Endothelial cell of umbilical vein (primary cell): ENCODE measurements around the gene ACTL10. TPM values are rescaled to one million over a fixed set of nuclear protein-coding genes. Genes with fewer than 3 reads are reported as not detected.

Experiments
- BruUV-seq: library from RNA; stranded (reverse); fragments of 400-500 nt; replicated peaks from 2 replicates; lab custom pipeline; 2021; lab: Mats Ljungman, UMichigan
- CTCF ChIA-PET: fragments of 300-600, 350-600 bp; sonication (Branson Sonifier 250); formaldehyde crosslinking; loops from one replicate; lab custom pipeline; 2021; ENCODE audit warnings: antibody characterized with exemption, inconsistent platforms; lab: Charles Lee
- POLR2A ChIA-PET: fragments of 300-600, 350-600 bp; sonication (Branson Sonifier 250); formaldehyde crosslinking; loops from one replicate; lab custom pipeline; 2021; ENCODE audit warnings: antibody characterized with exemption, inconsistent platforms; lab: Charles Lee
- DNase-seq: peaks from one replicate; pipeline ENCODE4 v3.0.0-alpha.2; 2011; ENCODE audit warnings: low read depth, low spot score
- FAIRE-seq: peaks from 2 replicates; lab custom pipeline; 2011; peaks lifted over from hg19 to GRCh38; lab: Jason Lieb, UNC
- H2AFZ ChIP-seq: 2 replicates; pipeline ENCODE4 v1.6.0; 2012; ENCODE audit warnings: low read depth, low read length, control low read depth, inconsistent platforms
- H3K27ac ChIP-seq: 2 replicates; pipeline ENCODE4 v1.5.1; 2011; ENCODE audit warnings: low read depth, mild to moderate bottlenecking, control low read depth, low read length, moderate library complexity; ENCODE audit not compliant: insufficient read depth
- H3K27me3 ChIP-seq, 2 experiments: 2 replicates each; pipeline versions ENCODE4 v1.6.0 to v1.6.1; 2011; ENCODE audit warnings: low read length in 2 of 2, mixed read lengths in 1 of 2; ENCODE audit not compliant: control insufficient read depth in 2 of 2, insufficient read depth in 2 of 2
- H3K36me3 ChIP-seq, 2 experiments: 2 replicates in 1 of 2; 3 replicates in 1 of 2; pipeline ENCODE4 v1.5.1; 2011; ENCODE audit warnings: low read length in 2 of 2, mild to moderate bottlenecking in 1 of 2, moderate library complexity in 1 of 2; ENCODE audit not compliant: control insufficient read depth in 2 of 2, insufficient read depth in 2 of 2; ENCODE audit errors: extremely low read depth in 1 of 2
- H3K4me1 ChIP-seq: 3 replicates; pipeline ENCODE4 v1.5.1; 2011; ENCODE audit warnings: mild to moderate bottlenecking, low read length; ENCODE audit not compliant: control insufficient read depth, insufficient read depth; ENCODE audit errors: extremely low read depth
- H3K4me2 ChIP-seq: 2 replicates; pipeline ENCODE4 v1.6.1; 2011; ENCODE audit warnings: low read length, control low read depth, mixed read lengths; ENCODE audit not compliant: insufficient read depth
- H3K4me3 ChIP-seq, 3 experiments: fragments of 200-600 bp in 1 of 3; sonication (generic), shearing (Covaris generic) in 1 of 3; replicated peaks in 1 of 3; 2 replicates each; pipeline ENCODE4 v1.5.1; 2011 to 2016; ENCODE audit warnings: control low read depth in 3 of 3, low read length in 3 of 3, mild to moderate bottlenecking in 2 of 3, inconsistent platforms in 1 of 3, low read depth in 1 of 3, moderate library complexity in 1 of 3; ENCODE audit not compliant: insufficient read depth in 1 of 3
- H3K79me2 ChIP-seq: 2 replicates; pipeline ENCODE4 v1.6.0; 2012; ENCODE audit warnings: low read length, inconsistent platforms; ENCODE audit not compliant: control insufficient read depth, insufficient read depth
- H3K9ac ChIP-seq: replicated peaks from 2 replicates; pipeline ENCODE3; 2011; ENCODE audit warnings: low read length, control low read depth; ENCODE audit not compliant: insufficient read depth; ENCODE audit errors: extremely low read depth
- H3K9me1 ChIP-seq: replicated peaks from 3 replicates; pipeline ENCODE4 v1.6.0; 2011; ENCODE audit warnings: mild to moderate bottlenecking, low read length; ENCODE audit not compliant: control insufficient read depth, insufficient read depth; ENCODE audit errors: extremely low read depth
- H3K9me3 ChIP-seq: replicated peaks from 2 replicates; pipeline ENCODE4 v1.5.1; 2012; ENCODE audit warnings: low read length, inconsistent platforms; ENCODE audit not compliant: control insufficient read depth, insufficient read depth
- H4K20me1 ChIP-seq: replicated peaks from 2 replicates; pipeline ENCODE3; 2011; ENCODE audit warnings: mild to moderate bottlenecking, low read length; ENCODE audit not compliant: control insufficient read depth, insufficient read depth; ENCODE audit errors: extremely low read depth
- CTCF ChIP-seq, 2 donors: IDR thresholded peaks; 1 replicate in 1 of 2; 2 replicates in 1 of 2; pipeline ENCODE4 v1.5.1; 2011; ENCODE audit warnings: low read length in 2 of 2, mild to moderate bottlenecking in 2 of 2, moderate library complexity in 2 of 2, control low read depth in 1 of 2, inconsistent platforms in 1 of 2, low read depth in 1 of 2; ENCODE audit not compliant: insufficient read depth in 1 of 2; ENCODE audit errors: extremely low read depth in 1 of 2
- EZH2 ChIP-seq: IDR thresholded peaks from 2 replicates; pipeline ENCODE4 v1.6.1; 2012; ENCODE audit warnings: borderline replicate concordance, low read depth, mild to moderate bottlenecking, moderate library complexity, low read length, inconsistent platforms; ENCODE audit not compliant: severe bottlenecking
- FOS ChIP-seq: IDR thresholded peaks from 2 replicates; pipeline ENCODE4 v1.6.1; 2011; ENCODE audit warnings: mild to moderate bottlenecking, low read length, moderate library complexity, borderline replicate concordance; ENCODE audit not compliant: insufficient read depth
- GATA2 ChIP-seq: IDR thresholded peaks from 2 replicates; pipeline ENCODE4 v1.7.0; 2011; ENCODE audit warnings: low read depth, mild to moderate bottlenecking, moderate library complexity, mixed read lengths, low read length; ENCODE audit not compliant: insufficient read length, insufficient read depth
- JUN ChIP-seq: IDR thresholded peaks from 2 replicates; pipeline ENCODE4 v1.6.1; 2011; ENCODE audit warnings: borderline replicate concordance, low read depth; ENCODE audit not compliant: insufficient read length, insufficient read depth
- MAX ChIP-seq: IDR thresholded peaks from 2 replicates; pipeline ENCODE4 v1.6.1; 2011; ENCODE audit not compliant: insufficient read depth, insufficient read length
- MYC ChIP-seq: IDR thresholded peaks from one replicate; pipeline ENCODE4 v1.6.1; 2011; ENCODE audit warnings: mild to moderate bottlenecking, low read depth, low read length
- POLR2A ChIP-seq: IDR thresholded peaks from 2 replicates; pipeline ENCODE4 v1.6.1; 2012; ENCODE audit warnings: low read depth, mild to moderate bottlenecking, control low read depth, low read length
- POLR2AphosphoS5 ChIP-seq: IDR thresholded peaks from 2 replicates; pipeline ENCODE4 v1.6.1; 2012; ENCODE audit warnings: low read depth, mild to moderate bottlenecking, control low read depth, low read length, moderate library complexity; ENCODE audit not compliant: insufficient read depth
- dilution Hi-C: fragments of 300-500 bp; cut with MboI; formaldehyde crosslinking; loops from one replicate; pipeline ENCODE4 v1.15.0; 2019; ENCODE audit warnings: low sequenced_read_pairs; ENCODE audit not compliant: extremely low pct_ligation_motif_present
- intact Hi-C: fragments of 100-400 bp; cut with micrococcal nuclease; formaldehyde crosslinking; loops from one replicate; pipeline ENCODE4 v1.10.0; 2022
- polyA plus RNA-seq, 4 experiments: library from polyadenylated mRNA; depleted of rRNA in 3 of 4; stranded (reverse) in 3 of 4; unstranded in 1 of 4; fragments of >200 nt; gene quantifications; 2 replicates each; pipeline versions ENCODE4 v1.2.1 to v1.2.3, GENCODE V29; 2011 to 2012; ENCODE audit warnings: missing spikeins in 1 of 4
- total RNA-seq: library from RNA; stranded (reverse); gene quantifications from 2 replicates; pipeline ENCODE4 v1.2.3, GENCODE V29; 2021

ACTL10 gene
- total and polyA plus RNA-seq, 2 donors (not counting 3 experiments of a cell fraction or from before 2014, with no cell fraction given), result 0.92 to 1.4 TPM

- Histone ChIP-seq H3K9me1 (no peaks in the 10 kb centered on the region), H2AFZ (no peak overlapping the region), H4K20me1 (no peaks in the 10 kb centered on the region), H3K79me2 (no peaks in the 10 kb centered on the region), H3K4me1 (peaks cover 11% of the 10 kb centered on the region), H3K4me3 (no peak overlapping the region), H3K9ac (no peak overlapping the region), H3K27me3 (no peaks in the 10 kb centered on the region), H3K9me3 (no peaks in the 10 kb centered on the region), H3K4me2 (no peak overlapping the region), H3K27ac (no peak overlapping the region), H3K36me3 (no peaks in the 10 kb centered on the region)
- FAIRE-seq, result no peak
- intact Hi-C loops (loop anchor here (10.0 kb wide), 1 partner anchor 335 kb away; the partner anchor contains the start of gene RALY), dilution Hi-C loops (no loop called here)
- ChIA-PET CTCF (no interaction called here), POLR2A (no interaction called here)
- no peak for DNase-seq
- no peak for TF ChIP-seq CTCF (IDR thresholded peaks at IDR 0.05; ENCODE audit: extremely low read depth in 1 of 2, insufficient read depth in 1 of 2, low read depth in 1 of 2, low read length in 2 of 2)
- no peak for TF ChIP-seq JUN
- no peak for TF ChIP-seq POLR2AphosphoS5
- TF ChIP-seq EZH2, result no peak
- TF ChIP-seq POLR2A, result no peak
- no peak for TF ChIP-seq GATA2
- no peak for TF ChIP-seq FOS
- no peak for TF ChIP-seq MAX
- no peak for TF ChIP-seq MYC
- BruUV-seq, result no TSS peak
Observed at GRCh38 chr20:33659341-33660034, 7.3 kb upstream of the ACTL10 start.
